Kidney epithelial cell (primary cell): ENCODE measurements around the gene CACNA1A. TPM values are rescaled to one million over a fixed set of nuclear protein-coding genes. Genes with fewer than 3 reads are reported as not detected.

Experiments used
- DNase-seq: peaks from one replicate; pipeline ENCODE4 v3.0.0-alpha.2; 2010; ENCODE audit warnings: low read depth
- H3K27me3 ChIP-seq: 2 replicates; pipeline ENCODE4 v1.6.0; 2011; ENCODE audit warnings: low read length; ENCODE audit not compliant: control insufficient read depth, insufficient read depth
- H3K36me3 ChIP-seq: 2 replicates; pipeline ENCODE4 v1.5.1; 2011; ENCODE audit warnings: low read length; ENCODE audit not compliant: control insufficient read depth, insufficient read depth
- H3K4me3 ChIP-seq: 2 replicates; pipeline ENCODE4 v1.5.1; 2011; ENCODE audit warnings: low read depth, mild to moderate bottlenecking, control low read depth, low read length
- CTCF ChIP-seq: IDR thresholded peaks from 2 replicates; pipeline ENCODE4 v1.5.1; 2011; ENCODE audit warnings: mild to moderate bottlenecking, moderate library complexity, low read length, control low read depth, inconsistent platforms; ENCODE audit not compliant: insufficient read depth, poor library complexity, severe bottlenecking
- total RNA-seq: library from RNA; depleted of rRNA; stranded (reverse); fragments of >200 nt; gene quantifications from 2 replicates; pipeline ENCODE4 v1.2.3, GENCODE V29; 2015

CACNA1A gene
- total RNA-seq, 1 donor from 2014 or later: 0.29 TPM

GRCh38 chr19:13463296-13463695 lies 43.0 kb downstream of the CACNA1A start:
- H3K4me3 ChIP-seq: no peak overlapping the region
- DNase-seq: no peak
- peaks cover 4% of the 10 kb centered on the region for H3K27me3 ChIP-seq
- TF ChIP-seq CTCF: no peak
- H3K36me3 ChIP-seq: no peaks in the 10 kb centered on the region

GRCh38 chr19:13461536-13461935 lies 44.7 kb downstream of the CACNA1A start:
- no peak for DNase-seq
- Histone ChIP-seq H3K27me3 (peaks cover 4% of the 10 kb centered on the region), H3K4me3 (no peak overlapping the region), H3K36me3 (no peaks in the 10 kb centered on the region)
- TF ChIP-seq CTCF: no peak

GRCh38 chr19:13460045-13460444 lies 46.2 kb downstream of the CACNA1A start:
- H3K4me3 ChIP-seq: no peak overlapping the region
- DNase-seq: no peak
- TF ChIP-seq CTCF: no peak
- H3K36me3 ChIP-seq: no peaks in the 10 kb centered on the region
- H3K27me3 ChIP-seq: peaks cover 4% of the 10 kb centered on the region

- no peak for DNase-seq
- Histone ChIP-seq H3K36me3 (no peaks in the 10 kb centered on the region), H3K4me3 (no peak overlapping the region), H3K27me3 (peaks cover 4% of the 10 kb centered on the region)
- TF ChIP-seq CTCF: no peak
Observed at GRCh38 chr19:13459351-13459750, 46.9 kb downstream of the CACNA1A start.

- H3K27me3 ChIP-seq: no peaks in the 10 kb centered on the region
- no peak for DNase-seq
- no peak for TF ChIP-seq CTCF
- no peaks in the 10 kb centered on the region for H3K36me3 ChIP-seq
- H3K4me3 ChIP-seq: no peak overlapping the region
Observed at GRCh38 chr19:13451434-13451995, 54.8 kb downstream of the CACNA1A start.

- no peaks in the 10 kb centered on the region for H3K36me3 ChIP-seq
- no peak for TF ChIP-seq CTCF
- no peak for DNase-seq
- no peak overlapping the region for H3K4me3 ChIP-seq
- H3K27me3 ChIP-seq: no peaks in the 10 kb centered on the region
Observed at GRCh38 chr19:13447978-13448377, 58.3 kb downstream of the CACNA1A start.
